ENCODE measurements around the gene IFT122. TPM values are rescaled to one million over a fixed set of nuclear protein-coding genes. Genes with fewer than 3 reads are reported as not detected.

Gene IFT122
- total RNA-seq, 2 donors from 2014 or later = 60.8 to 91.3 TPM

GRCh38 chr3:129526121-129526900 is 86.3 kb downstream of the IFT122 start:
- intact Hi-C loops (cut with DNase I) = no loop called here
- no peak for TF ChIP-seq POLR2AphosphoS5 (IDR thresholded peaks at IDR 0.05)
- WGBS = 78% methylated on average over 12 of the region's 12 CpGs
- no peak for DNase-seq (ENCODE audit: low spot score)
- H3K9me3 ChIP-seq = no peaks in the 10 kb centered on the region
- no peaks in the 10 kb centered on the region for H3K27me3 ChIP-seq (replicated peaks; ENCODE audit: insufficient read depth)
- no peak overlapping the region for H3K4me3 ChIP-seq
- no peaks in the 10 kb centered on the region for H3K36me3 ChIP-seq
- no peaks in the 10 kb centered on the region for H3K4me1 ChIP-seq (replicated peaks)
- no peak overlapping the region for H3K27ac ChIP-seq

- intact Hi-C loops (cut with DNase I) = no loop called here
- Histone ChIP-seq H3K9me3 (no peaks in the 10 kb centered on the region), H3K4me3 (no peak overlapping the region), H3K36me3 (no peaks in the 10 kb centered on the region), H3K27ac (no peak overlapping the region), H3K4me1 (replicated peaks) (no peaks in the 10 kb centered on the region), H3K27me3 (replicated peaks; ENCODE audit: insufficient read depth) (no peaks in the 10 kb centered on the region)
- no peak for TF ChIP-seq POLR2AphosphoS5 (IDR thresholded peaks at IDR 0.05)
- 89% methylated on average over 11 of the region's 11 CpGs for WGBS
- DNase-seq (ENCODE audit: low spot score) = no peak
Measured at GRCh38 chr3:129527262-129527661, 87.2 kb downstream of the IFT122 start.

GRCh38 chr3:129528589-129529100 is 88.6 kb downstream of the IFT122 start, which contains the start of gene RHO:
Gene RHO (plus strand): TSS chr3:129528639. CDS start chr3:129528734, 95 bp downstream.
- no peak for TF ChIP-seq POLR2AphosphoS5 (IDR thresholded peaks at IDR 0.05)
- Histone ChIP-seq H3K4me1 (replicated peaks) (no peaks in the 10 kb centered on the region), H3K4me3 (no peak within 1 kb of the TSS), H3K36me3 (no peaks in the 10 kb centered on the region), H3K27ac (no peak within 1 kb of the TSS), H3K27me3 (replicated peaks; ENCODE audit: insufficient read depth) (no peaks in the 10 kb centered on the region), H3K9me3 (no peaks in the 10 kb centered on the region)
- WGBS = 94% methylated on average over 17 of the region's 18 CpGs
- intact Hi-C loops (cut with DNase I) = no loop called here
- DNase-seq (ENCODE audit: low spot score) = no peak

- 71% methylated on average over 12 of the region's 12 CpGs for WGBS
- Histone ChIP-seq H3K27ac (no peak overlapping the region), H3K4me1 (replicated peaks) (no peaks in the 10 kb centered on the region), H3K9me3 (no peaks in the 10 kb centered on the region), H3K27me3 (replicated peaks; ENCODE audit: insufficient read depth) (no peaks in the 10 kb centered on the region), H3K36me3 (no peaks in the 10 kb centered on the region), H3K4me3 (no peak overlapping the region)
- intact Hi-C loops (cut with DNase I) = no loop called here
- DNase-seq (ENCODE audit: low spot score) = no peak
- TF ChIP-seq POLR2A (IDR thresholded peaks at IDR 0.05) (no peak), POLR2AphosphoS5 (IDR thresholded peaks at IDR 0.05) (no peak), CTCF (IDR thresholded peaks at IDR 0.05) (no peak)
Measured at GRCh38 chr3:129529436-129530210, 89.6 kb downstream of the IFT122 start.

- Histone ChIP-seq H3K9me3 (no peaks in the 10 kb centered on the region), H3K27ac (no peak overlapping the region), H3K27me3 (replicated peaks; ENCODE audit: insufficient read depth) (no peaks in the 10 kb centered on the region), H3K36me3 (no peaks in the 10 kb centered on the region), H3K4me3 (no peak overlapping the region), H3K4me1 (replicated peaks) (no peaks in the 10 kb centered on the region)
- intact Hi-C loops (cut with DNase I) = no loop called here
- WGBS = 41% methylated on average over 6 of the region's 6 CpGs
- no peak for TF ChIP-seq POLR2A (IDR thresholded peaks at IDR 0.05)
- no peak for DNase-seq (ENCODE audit: low spot score)
Measured at GRCh38 chr3:129530251-129530791, 90.3 kb downstream of the IFT122 start.

- DNase-seq (ENCODE audit: low spot score) = no peak
- intact Hi-C loops (cut with DNase I) = no loop called here
- H3K27ac ChIP-seq = no peak overlapping the region
- H3K27me3 ChIP-seq (replicated peaks; ENCODE audit: insufficient read depth) = no peaks in the 10 kb centered on the region
- 97% methylated on average over 13 of the region's 13 CpGs for WGBS
- H3K36me3 ChIP-seq = no peaks in the 10 kb centered on the region
- no peak overlapping the region for H3K4me3 ChIP-seq
- H3K9me3 ChIP-seq = no peaks in the 10 kb centered on the region
- TF ChIP-seq POLR2AphosphoS5 (IDR thresholded peaks at IDR 0.05) (no peak), CTCF (IDR thresholded peaks at IDR 0.05) (no peak), POLR2A (IDR thresholded peaks at IDR 0.05) (no peak)
- no peaks in the 10 kb centered on the region for H3K4me1 ChIP-seq (replicated peaks)
Measured at GRCh38 chr3:129530821-129531220, 90.8 kb downstream of the IFT122 start.
